A549 treated with Hydrocortisone at 1 μM for 4 hours (cell line): ENCODE data around the gene DEK. TPM values are rescaled to one million over a fixed set of nuclear protein-coding genes. Genes with fewer than 3 reads are reported as not detected.

Source experiments
- total RNA-seq: library from RNA; stranded (reverse); fragments of 200-300 nt; extraction: Qiagen RNA extraction; gene quantifications from 5 replicates; pipeline ENCODE4 v1.2.3, GENCODE V29; 2022

Gene DEK
- total RNA-seq, result 68.0 to 98.1 TPM (median 82.0 TPM) in 5 replicates

GRCh38 chr6:18264219-18264922 is at the start of gene DEK:
Gene DEK (minus strand): TSS chr6:18264530. CDS start chr6:18263987, 543 bp downstream.

Other genes with a start within 250 kb of the DEK start
- 1.3 to 2.0 TPM (median 1.8 TPM) in 5 replicates for gene NHLRC1, start 141.9 kb downstream of the DEK start, total RNA-seq
- gene TPMT, start 109.5 kb downstream of the DEK start, total RNA-seq, result 4.9 to 6.7 TPM (median 6.0 TPM) in 5 replicates
- 5.4 to 9.2 TPM (median 7.1 TPM) in 5 replicates for gene KDM1B, start 109.1 kb downstream of the DEK start, total RNA-seq
- 0.12 to 0.68 TPM (median 0.42 TPM) in 5 replicates for gene RNF144B, start 122.8 kb upstream of the DEK start, total RNA-seq